GM12864 (cell line): Measurements from ENCODE around the gene KRTAP5-7.
"Not testable (repeated sequence)": the region's sequence is repeated elsewhere in the genome, so short reads cannot be mapped to it uniquely, and the experiment has no call there.

Experiments
- DNase-seq: peaks from one replicate; pipeline ENCODE4 v3.0.0-alpha.2; 2011; ENCODE audit warnings: low read depth
- H3K4me3 ChIP-seq: 2 replicates; pipeline ENCODE4 v1.5.1; 2011; ENCODE audit warnings: mild to moderate bottlenecking, low read depth, low read length, control low read depth
- TF ChIP-seq, protein P1 (sequence below): IDR thresholded peaks from 2 replicates; pipeline ENCODE4 v1.5.1; 2011; ENCODE audit warnings: low read depth, mild to moderate bottlenecking, moderate library complexity, low read length, control low read depth, inconsistent platforms; ENCODE audit errors: missing control alignments

Gene KRTAP5-7

DNA sequence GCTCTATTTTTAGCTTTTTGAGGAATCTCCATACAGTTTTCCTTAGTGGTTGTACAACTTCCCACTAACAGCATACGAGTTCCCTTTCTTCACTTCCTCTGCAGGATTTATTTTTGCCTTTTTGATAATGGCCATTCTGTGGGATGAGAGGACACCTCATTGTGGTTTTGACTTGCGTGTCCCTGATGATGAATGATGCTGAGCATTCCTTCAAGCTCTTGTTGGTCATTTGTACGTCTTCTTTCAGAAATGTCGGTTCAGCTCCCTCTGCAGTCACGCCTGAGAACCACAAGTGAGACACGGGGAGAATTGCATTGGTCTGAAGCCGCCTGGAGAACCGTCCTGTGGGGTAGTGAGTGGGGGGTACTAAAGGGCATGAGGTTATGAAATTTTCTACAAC, 36.3 kb downstream of the KRTAP5-7 start:
- TF ChIP-seq, protein P1, sequence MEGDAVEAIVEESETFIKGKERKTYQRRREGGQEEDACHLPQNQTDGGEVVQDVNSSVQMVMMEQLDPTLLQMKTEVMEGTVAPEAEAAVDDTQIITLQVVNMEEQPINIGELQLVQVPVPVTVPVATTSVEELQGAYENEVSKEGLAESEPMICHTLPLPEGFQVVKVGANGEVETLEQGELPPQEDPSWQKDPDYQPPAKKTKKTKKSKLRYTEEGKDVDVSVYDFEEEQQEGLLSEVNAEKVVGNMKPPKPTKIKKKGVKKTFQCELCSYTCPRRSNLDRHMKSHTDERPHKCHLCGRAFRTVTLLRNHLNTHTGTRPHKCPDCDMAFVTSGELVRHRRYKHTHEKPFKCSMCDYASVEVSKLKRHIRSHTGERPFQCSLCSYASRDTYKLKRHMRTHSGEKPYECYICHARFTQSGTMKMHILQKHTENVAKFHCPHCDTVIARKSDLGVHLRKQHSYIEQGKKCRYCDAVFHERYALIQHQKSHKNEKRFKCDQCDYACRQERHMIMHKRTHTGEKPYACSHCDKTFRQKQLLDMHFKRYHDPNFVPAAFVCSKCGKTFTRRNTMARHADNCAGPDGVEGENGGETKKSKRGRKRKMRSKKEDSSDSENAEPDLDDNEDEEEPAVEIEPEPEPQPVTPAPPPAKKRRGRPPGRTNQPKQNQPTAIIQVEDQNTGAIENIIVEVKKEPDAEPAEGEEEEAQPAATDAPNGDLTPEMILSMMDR, result peak; percentile 74
- H3K4me3 ChIP-seq, result no peak overlapping the region
- DNase-seq, result no peak

DNA sequence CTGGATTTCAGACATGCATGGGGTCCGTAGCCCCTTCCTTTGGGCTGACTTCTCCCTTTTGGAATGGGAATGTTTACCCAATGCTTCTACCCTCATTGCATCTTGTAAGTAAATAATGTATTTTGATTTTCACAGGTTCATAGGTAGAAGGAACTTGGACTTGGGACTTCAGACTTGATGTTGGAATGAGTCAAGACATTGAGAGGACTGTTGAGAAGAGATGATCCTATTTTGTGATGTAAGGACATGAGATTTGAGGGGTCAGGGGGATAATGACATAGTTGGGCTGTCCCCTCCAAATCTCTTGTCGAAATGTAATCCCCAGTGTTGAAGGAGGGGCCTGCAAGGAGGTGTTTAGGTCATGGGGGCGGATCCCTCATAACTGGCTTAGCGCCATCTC, 37.4 kb downstream of the KRTAP5-7 start:
- TF ChIP-seq, protein P1, result no peak
- no peak overlapping the region for H3K4me3 ChIP-seq
- no peak for DNase-seq

DNA sequence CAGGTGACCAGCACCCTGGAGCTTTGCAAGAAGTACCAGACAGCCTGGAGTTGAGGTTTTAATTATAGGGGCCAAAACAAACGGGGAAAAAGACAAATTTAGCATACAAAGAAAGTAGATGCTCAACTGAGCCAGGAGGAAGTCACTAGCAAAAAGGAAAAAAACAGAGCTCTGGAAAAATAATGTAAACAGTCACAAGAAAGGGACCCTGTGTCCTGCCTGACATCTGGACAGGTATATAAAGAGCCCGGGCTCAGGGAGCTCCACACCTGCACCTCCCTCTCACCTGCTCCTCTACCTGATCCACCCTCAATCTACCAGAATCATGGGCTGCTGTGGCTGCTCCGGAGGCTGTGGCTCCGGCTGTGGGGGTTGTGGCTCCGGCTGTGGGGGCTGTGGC, 38.2 kb downstream of the KRTAP5-7 start, which contains the start of gene KRTAP5-10:
Gene KRTAP5-10 (plus strand): TSS at position 301 of the 400 bp plus-strand sequence. CDS start 25 bp downstream, at position 326.
- no peak for DNase-seq
- no peak within 1 kb of the TSS for H3K4me3 ChIP-seq
- TF ChIP-seq, protein P1, result no peak

DNA sequence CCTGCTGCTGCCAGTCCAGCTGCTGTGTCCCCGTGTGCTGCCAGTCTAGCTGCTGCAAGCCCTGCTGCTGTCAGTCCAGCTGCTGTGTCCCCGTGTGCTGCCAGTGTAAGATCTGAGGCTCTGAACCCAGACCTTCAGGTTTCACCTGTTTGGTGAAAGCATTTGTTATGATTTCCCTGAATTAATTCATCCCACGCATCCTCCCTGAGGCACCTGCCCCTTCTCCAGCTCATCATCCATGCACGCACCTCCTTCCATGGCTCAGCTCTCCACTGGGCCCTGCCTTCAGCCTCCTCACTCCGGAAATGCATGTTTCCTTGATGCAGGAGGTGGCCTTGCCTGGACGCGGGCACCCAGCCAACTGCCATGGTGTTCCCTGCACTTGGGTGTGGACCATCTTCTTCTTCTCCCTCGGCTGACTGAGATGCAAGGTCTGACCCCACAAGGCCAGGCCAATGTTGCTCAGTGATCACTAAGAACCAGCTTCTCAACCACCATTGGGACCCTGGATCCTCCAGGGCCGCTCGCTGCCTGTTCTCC, 39.1 kb downstream of the KRTAP5-7 start:
- no peak for DNase-seq
- H3K4me3 ChIP-seq, result no peak overlapping the region

DNA sequence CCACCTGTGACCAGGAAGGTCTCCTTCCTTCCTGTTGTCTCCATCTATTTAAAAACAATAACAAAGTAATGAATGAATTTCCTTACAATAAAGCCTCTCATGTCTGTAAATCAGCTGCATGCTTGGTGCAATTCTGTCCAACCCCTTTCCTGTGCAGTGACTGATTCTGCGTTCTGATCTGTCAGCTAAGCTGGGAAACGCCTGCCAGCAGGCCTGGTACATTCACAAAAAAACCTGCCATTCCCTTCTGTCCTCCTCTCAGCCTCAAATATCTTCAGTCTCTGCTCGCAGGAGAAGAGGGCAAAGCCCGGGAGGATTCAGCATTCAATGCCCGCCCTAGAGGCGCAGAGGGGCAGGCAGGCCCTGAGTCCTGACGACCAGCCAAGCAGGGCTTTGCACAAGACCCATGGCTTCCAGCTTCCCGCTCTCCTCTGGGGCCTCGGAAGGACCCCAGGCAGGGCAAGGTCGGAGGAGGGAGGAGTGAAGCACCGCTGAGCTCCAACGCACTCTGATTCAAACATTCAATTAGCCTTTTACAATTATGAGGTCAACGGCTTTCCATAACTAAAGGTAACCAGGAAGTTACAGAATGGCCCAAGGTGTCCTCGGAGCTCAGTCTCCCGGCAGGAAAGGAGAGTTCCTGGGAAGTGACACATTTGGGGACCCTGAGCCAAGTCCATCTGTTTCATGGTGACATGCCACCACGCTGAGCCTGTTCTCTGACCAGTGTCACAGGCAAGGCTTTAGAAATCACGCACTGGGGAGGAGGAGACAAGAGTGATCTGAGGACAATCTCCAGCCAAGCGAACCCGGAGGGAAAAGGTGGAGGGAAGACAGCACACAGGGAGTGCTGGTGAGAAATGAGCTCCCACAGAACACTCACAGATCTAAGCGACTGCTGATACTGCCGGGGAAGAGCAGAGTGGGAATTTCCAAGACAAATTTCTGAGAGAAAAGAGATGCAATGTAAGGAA, 39.8 kb downstream of the KRTAP5-7 start:
- H3K4me3 ChIP-seq, DNase-seq: not testable (repeated sequence)

More for the DNA sequence above, 39.1 kb downstream of the KRTAP5-7 start:
- TF ChIP-seq, protein P1, result no peak

DNA sequence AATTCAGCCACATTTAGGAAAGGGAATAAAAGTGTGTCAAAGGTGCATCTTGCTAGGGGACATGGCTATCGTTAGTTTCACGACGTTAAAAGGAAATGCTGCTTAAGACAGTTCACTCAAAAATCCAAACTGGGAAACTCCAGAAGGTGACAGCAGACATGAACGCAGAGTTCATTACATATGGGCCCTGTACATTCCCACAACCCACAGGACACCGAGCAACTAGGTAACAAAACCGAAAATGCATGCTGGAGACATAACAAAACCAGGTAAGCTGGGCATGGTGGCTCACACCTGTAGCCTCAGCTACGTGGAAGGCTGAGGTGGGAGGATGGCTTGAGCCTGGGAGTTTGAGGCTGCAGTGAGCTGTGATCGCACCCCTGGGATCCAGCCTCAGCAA, 40.6 kb downstream of the KRTAP5-7 start:
- not testable (repeated sequence) for DNase-seq, H3K4me3 ChIP-seq

DNA sequence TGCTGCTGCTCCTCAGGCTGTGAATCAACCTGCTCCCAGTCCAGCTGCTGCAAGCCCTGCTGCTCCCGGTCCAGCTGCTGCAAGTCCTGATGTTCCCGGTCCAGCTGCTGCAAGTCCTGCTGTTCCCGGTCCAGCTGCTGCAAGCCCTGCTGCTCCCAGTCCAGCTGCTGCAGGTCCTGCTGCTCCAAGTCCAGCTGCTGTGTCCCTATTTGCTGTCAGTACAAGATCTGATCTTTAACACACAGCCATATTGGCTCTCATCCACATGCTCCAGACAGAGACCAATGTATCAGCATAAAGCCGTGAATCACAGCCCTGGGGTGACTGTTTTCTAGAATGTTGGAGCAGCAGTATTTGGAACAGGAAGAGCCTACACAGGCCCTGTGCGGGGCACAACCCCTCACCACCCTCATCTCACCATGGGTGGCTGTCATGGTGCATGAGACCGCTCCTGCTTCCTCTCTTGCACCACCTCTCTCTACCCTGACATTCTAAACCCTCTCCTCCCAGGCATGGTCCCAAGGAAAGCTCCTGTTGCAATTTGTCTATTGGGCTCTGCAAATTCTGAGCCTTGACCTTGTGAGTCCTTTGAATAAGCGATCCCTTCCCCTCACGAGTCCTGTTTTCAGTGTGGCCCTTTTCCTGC, 41.8 kb downstream of the KRTAP5-7 start:
- TF ChIP-seq, protein P1, result no peak
- H3K4me3 ChIP-seq, result no peak overlapping the region
- DNase-seq, result no peak

DNA sequence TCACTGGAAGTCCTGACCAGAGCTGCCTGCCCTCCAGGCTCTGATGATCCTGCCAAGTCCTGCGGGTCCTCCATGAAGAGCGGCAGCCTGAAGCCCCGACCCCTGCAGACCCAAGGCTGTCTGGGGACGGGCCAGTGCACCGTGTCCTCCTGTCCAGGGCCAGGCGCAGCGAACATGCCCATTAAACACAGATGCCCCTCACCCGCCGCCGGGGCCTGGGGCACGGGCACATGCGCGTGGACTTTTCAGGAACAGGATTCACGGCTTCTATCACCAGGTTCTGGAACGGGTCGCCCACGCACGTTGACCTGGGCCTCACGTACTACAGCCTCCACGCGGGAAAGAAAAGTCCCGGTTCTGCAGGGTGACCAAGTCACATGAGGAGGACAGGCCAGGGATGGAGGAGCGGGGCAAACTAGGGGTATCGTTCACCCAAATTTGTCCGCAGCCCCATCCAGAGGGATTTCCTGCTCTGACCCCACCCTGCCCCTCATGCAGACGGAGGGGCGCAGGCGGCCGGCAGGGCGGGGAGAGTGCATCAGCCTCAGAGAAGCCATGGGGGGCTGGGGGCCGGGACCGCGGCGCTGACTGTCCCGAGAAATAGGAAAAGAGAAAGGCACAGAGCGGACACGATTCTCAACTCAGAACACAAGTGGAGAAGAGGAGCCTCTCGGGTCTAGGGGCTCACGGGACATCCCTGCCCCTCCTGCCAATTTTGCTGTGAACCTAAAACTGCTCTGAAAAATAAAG, 44.2 kb downstream of the KRTAP5-7 start:
- not testable (repeated sequence) for H3K4me3 ChIP-seq, DNase-seq
